ENCODE data around the gene FSHR.
A peak's percentile ranks its signal among the peaks of the same experiment; 100 is the strongest.

The FSHR gene

GRCh38 chr2:48978131-48978530 is 176.2 kb downstream of the FSHR start:
- no peak for FAIRE-seq
- no peak for DNase-seq (ENCODE audit: extremely low spot score, insufficient read length, low read depth)

- FAIRE-seq (no peak), DNase-seq (ENCODE audit: extremely low spot score, insufficient read length, low read depth) (no peak)
Measured at GRCh38 chr2:48971801-48972200, 182.5 kb downstream of the FSHR start.

GRCh38 chr2:48968011-48968410 is 186.3 kb downstream of the FSHR start:
- DNase-seq (ENCODE audit: extremely low spot score, insufficient read length, low read depth), result no peak
- FAIRE-seq, result no peak

- FAIRE-seq (no peak), DNase-seq (ENCODE audit: extremely low spot score, insufficient read length, low read depth) (no peak)
Measured at GRCh38 chr2:48965204-48965603, 189.1 kb downstream of the FSHR start.

- DNase-seq (ENCODE audit: extremely low spot score, insufficient read length, low read depth), result no peak
- FAIRE-seq, result no peak
Measured at GRCh38 chr2:48961009-48961408, 193.3 kb downstream of the FSHR start.

- FAIRE-seq, result no peak
- no peak for DNase-seq (ENCODE audit: extremely low spot score, insufficient read length, low read depth)
Measured at GRCh38 chr2:48954935-48955334, 199.4 kb downstream of the FSHR start.

- DNase-seq (ENCODE audit: extremely low spot score, insufficient read length, low read depth) (no peak), FAIRE-seq (no peak)
Measured at GRCh38 chr2:48954311-48954710, 200.0 kb downstream of the FSHR start.

- DNase-seq (ENCODE audit: extremely low spot score, insufficient read length, low read depth) (no peak), FAIRE-seq (no peak)
Measured at GRCh38 chr2:48952614-48953013, 201.7 kb downstream of the FSHR start.

GRCh38 chr2:48952143-48952542 is 202.2 kb downstream of the FSHR start:
- DNase-seq (ENCODE audit: extremely low spot score, insufficient read length, low read depth), result no peak
- no peak for FAIRE-seq

GRCh38 chr2:48948400-48949125 is 205.8 kb downstream of the FSHR start:
- DNase-seq (ENCODE audit: extremely low spot score, insufficient read length, low read depth), result no peak
- no peak for FAIRE-seq

- FAIRE-seq, result peak; percentile 86
- DNase-seq (ENCODE audit: extremely low spot score, insufficient read length, low read depth), result peak; percentile 51
Measured at GRCh38 chr2:48946449-48947048, 207.8 kb downstream of the FSHR start.

- DNase-seq (ENCODE audit: extremely low spot score, insufficient read length, low read depth) (no peak), FAIRE-seq (no peak)
Measured at GRCh38 chr2:48944956-48945355, 209.4 kb downstream of the FSHR start.

GRCh38 chr2:48943436-48943835 is 210.9 kb downstream of the FSHR start:
- FAIRE-seq (no peak), DNase-seq (ENCODE audit: extremely low spot score, insufficient read length, low read depth) (no peak)

- no peak for FAIRE-seq
- no peak for DNase-seq (ENCODE audit: extremely low spot score, insufficient read length, low read depth)
Measured at GRCh38 chr2:48941908-48942307, 212.4 kb downstream of the FSHR start.

GRCh38 chr2:48941456-48941855 is 212.9 kb downstream of the FSHR start:
- DNase-seq (ENCODE audit: extremely low spot score, insufficient read length, low read depth) (no peak), FAIRE-seq (no peak)

GRCh38 chr2:48940606-48941005 is 213.7 kb downstream of the FSHR start:
- DNase-seq (ENCODE audit: extremely low spot score, insufficient read length, low read depth) (no peak), FAIRE-seq (no peak)

GRCh38 chr2:48939232-48939631 is 215.1 kb downstream of the FSHR start:
- DNase-seq (ENCODE audit: extremely low spot score, insufficient read length, low read depth) (no peak), FAIRE-seq (no peak)

GRCh38 chr2:48938231-48938630 is 216.1 kb downstream of the FSHR start:
- FAIRE-seq (no peak), DNase-seq (ENCODE audit: extremely low spot score, insufficient read length, low read depth) (no peak)

- DNase-seq (ENCODE audit: extremely low spot score, insufficient read length, low read depth) (no peak), FAIRE-seq (no peak)
Measured at GRCh38 chr2:48934807-48935206, 219.5 kb downstream of the FSHR start.

GRCh38 chr2:48933828-48934497 is 220.4 kb downstream of the FSHR start:
- no peak for DNase-seq (ENCODE audit: extremely low spot score, insufficient read length, low read depth)
- FAIRE-seq, result no peak

- DNase-seq (ENCODE audit: extremely low spot score, insufficient read length, low read depth) (no peak), FAIRE-seq (no peak)
Measured at GRCh38 chr2:48932667-48933066, 221.6 kb downstream of the FSHR start.
